T47D (cell line): ENCODE measurements around the gene MYRIP.
A peak's percentile ranks its signal among the peaks of the same experiment; 100 is the strongest.

Source experiments
- DNase-seq, 2 experiments: peaks; one replicate each; pipeline versions ENCODE4 v3.0.0 to v3.0.0-alpha.2; 2011 to 2012; ENCODE audit warnings: low read depth in 1 of 2, low spot score in 1 of 2
- JUND ChIP-seq: IDR thresholded peaks from 2 replicates; pipeline ENCODE4 v1.6.1; 2012; ENCODE audit warnings: low read depth
- in situ Hi-C: cut with HindIII; loops from 2 replicates; pipeline ENCODE4 v1.10.0; 2016; ENCODE audit warnings: low sequenced_read_pairs, low pct_unique_long_range_greater_than_20kb

MYRIP gene

DNA sequence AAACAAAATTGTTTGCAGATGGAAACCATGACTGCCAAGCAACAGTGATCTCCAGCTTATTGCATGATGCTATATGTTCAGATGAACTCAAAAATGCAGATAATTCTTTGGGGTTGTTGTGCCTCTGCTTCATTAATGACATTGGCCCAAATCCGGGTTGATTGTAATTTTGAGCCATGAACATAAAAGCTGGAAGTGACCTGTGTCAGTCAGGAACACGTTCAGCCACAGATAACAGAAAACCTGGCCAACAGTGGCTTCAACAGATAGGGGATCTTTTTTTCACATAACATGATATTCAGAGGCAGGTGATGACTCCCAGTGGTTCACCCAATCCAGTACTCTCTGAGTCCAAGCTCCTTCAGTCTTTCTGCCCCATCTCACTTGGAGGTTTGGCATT is 423.2 kb downstream of the MYRIP start:
- no peak for DNase-seq
- in situ Hi-C loops: no loop called here
- TF ChIP-seq JUND: no peak

DNA sequence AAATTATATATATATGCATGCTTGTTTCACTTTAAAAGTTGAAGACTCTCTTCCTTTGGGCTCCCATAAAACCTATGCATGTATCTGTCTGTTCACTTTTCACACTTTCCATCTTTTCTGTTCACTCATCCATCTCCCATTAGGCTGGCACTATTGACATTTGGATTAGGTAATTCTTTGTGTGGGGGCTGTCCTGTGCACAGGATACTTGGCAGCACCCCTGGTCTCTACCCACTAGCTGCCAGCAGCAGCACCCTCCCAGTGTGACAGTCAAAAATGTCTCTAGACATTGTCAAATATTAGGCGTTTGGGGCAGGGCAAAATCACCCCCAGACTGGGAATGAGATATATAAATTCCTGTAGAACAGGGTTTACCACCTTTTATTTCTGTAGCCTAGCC is 427.8 kb downstream of the MYRIP start:
- in situ Hi-C loops: no loop called here
- DNase-seq: no peak
- TF ChIP-seq JUND: no peak

DNA sequence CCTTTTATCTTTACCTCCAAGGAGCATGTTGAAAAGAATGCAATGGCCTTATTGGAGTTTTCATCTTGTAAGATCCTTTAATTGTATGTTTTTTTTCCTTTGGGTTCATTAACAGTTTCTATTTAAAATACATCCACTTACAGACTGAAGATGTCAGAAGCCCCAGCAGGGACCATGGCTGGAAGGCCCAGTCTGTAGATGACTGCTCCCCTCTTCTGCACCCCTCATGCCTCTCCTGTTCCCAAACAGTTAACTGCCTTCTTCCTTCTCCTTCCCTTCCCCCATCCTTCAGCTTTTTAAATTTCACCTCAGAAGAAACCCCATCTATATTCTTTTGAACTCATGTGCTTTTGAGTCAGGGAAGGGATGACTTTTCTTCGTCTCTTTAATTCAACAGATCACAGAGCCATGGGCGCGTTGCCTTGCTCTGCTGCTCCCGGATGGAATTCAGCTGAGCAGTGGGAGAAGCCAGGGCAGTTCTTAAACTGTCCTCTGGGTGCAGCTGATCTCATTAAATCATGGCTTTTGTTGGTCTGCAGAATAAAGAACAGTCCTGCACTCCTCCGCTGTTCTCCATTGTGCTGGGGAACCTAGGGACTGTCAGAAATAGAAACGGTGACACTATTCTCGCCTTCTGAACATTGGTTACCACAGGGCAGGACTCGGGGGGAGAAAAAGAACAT is 428.6 kb downstream of the MYRIP start:
- in situ Hi-C loops: no loop called here
- peak; percentile 51 to 59 for DNase-seq
- TF ChIP-seq JUND: no peak

DNA sequence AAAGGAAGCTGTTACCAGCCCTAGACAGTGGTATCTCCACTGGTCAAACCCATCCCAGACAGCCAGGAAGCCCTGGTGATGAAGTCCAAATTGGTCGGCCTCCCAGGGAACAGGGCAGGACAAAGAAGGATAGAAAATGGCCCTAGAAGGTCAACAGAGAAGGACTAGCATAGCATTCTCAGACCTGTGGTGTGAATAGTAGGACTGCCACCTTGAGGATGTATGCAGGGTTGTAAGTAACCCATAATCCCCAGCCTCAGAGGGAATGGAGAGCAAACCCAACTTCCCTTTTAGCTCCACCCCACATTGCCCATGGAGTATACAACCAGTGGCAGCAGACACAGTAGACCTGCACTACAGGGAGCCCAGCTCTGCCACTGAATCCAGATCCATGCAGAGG is 431.5 kb downstream of the MYRIP start:
- no peak for DNase-seq
- in situ Hi-C loops: no loop called here
- no peak for TF ChIP-seq JUND

DNA sequence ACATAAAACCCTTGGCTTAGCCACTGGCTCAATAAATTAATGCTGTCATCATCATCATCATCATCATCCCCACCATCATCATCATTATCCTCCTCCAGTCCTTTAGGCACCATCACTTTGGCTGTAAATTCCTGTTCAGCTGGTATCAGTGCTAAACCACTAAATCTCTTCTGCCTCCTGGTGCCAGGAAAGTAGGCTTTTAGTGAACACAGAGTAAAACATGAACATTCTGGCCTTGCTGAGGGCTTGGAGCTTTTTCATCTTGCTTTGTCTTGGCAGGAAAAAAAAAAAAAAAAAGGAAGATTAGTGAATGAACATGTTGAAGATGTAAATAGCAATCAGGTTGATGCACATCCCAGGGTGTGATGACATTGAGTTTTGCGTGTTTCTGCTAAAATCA is 432.8 kb downstream of the MYRIP start:
- no peak for TF ChIP-seq JUND
- in situ Hi-C loops: no loop called here
- DNase-seq: no peak

DNA sequence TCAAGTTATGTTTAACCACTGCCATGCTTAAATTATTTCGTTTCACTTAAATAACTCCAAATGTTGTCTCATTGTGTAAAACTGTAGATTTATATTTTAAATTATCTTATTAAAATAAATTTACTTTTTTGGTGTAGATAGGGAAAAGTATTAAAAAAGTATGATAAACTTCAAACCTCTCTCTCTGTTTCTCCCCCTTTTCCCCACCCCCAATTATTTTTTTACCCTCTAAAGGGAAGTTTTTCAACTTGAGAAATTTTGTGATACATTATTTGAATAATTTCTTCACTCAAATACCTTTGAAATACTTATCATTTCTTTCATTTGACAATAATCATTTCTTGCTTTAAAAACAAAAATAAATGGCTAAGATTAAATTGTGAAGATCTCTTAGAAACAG is 433.2 kb downstream of the MYRIP start:
- in situ Hi-C loops: no loop called here
- no peak for DNase-seq
- TF ChIP-seq JUND: no peak

DNA sequence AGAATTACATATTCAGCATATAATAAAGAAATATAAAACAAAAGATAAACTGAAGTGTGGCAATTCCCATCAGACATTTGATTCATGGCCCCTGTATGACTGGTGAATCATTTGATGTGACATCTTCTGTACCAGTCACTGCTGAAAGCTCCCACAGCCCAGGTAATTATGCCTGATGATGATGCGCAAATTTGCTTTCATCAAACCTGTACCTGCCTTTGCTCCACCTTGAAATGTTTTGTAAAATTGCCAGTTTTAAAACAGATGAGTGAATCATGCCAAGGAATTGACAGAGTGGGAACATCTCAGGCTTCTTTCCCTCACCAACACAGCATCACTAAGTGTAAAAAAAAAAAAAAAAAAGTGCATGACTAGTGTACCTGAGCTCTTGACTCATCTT is 433.6 kb downstream of the MYRIP start:
- DNase-seq: no peak
- in situ Hi-C loops: no loop called here
- TF ChIP-seq JUND: no peak

DNA sequence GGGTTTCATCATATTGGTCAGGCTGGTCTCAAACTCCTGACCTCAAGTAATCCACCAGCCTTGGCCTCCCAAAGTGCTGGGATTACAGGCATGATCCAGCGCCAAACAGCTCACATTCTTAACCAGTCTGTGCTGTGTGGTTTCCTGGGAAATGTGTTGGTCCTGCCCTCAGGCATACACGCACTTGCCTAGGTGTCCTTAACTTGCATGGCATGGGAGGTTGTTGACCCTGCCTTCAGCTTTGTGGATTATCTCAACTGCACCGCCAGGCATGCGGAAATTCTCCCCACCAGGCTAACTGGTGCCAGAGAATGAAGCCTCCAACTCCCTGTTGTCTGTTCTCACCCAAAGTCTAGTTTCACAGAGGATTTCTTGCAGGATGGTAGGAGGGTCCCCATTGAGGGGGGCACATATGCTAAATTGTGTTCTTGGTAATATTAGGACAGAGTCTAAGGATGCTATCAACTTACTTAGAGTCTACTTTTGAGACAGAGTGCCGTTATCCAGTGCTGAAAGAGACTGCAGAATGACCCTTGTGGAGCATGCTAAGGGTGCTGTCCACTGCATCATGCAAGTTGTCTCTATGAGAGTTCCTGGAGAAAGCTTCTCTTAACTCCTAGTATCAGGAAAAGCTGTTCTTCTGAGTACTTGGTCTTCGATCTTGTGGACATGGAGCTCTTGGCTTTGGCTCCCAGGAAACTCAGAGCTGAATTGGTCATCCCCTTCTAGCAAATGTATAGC is 438.5 kb downstream of the MYRIP start:
- DNase-seq: peak in 1 of 2 experiments; percentile 17
- in situ Hi-C loops: no loop called here
- TF ChIP-seq JUND: no peak

DNA sequence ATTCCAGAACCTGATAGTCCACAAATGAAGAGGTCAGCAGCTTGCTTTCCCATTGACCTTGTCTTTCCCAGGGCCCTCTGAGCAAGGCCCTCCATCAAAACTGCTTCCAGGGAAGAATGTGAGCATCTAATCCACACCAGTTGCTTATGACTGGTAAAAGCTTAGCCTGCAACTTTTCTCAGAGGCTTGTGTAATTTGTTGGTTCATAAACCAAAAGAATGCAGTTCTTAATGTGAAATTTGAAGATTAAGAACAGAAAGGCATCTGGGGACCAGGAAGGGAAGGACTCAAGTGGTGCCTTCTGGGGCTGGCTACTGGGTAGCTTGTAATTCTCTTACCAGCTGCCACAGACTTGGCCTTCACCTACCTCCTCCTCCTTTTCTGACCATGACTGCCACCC is 439.2 kb downstream of the MYRIP start:
- DNase-seq: no peak
- no peak for TF ChIP-seq JUND
- in situ Hi-C loops: no loop called here

DNA sequence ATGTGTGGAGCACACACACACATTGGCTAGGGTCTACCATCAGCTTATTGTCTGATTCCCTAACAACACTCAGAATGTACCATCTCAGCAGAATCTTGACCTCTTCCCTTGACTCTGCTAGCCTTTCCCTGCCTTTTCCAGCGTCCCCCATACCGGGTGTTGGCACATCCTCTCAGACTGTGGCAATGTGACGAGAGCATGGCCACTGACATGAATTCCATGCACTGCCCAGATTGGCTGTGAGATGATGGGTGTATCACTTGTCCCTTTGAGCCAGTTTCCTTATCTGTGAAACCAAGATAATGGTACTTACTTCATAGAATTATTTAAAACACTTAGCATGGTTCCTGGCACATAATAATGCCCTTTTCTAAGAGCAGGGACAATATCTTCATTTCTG is 439.8 kb downstream of the MYRIP start:
- in situ Hi-C loops: no loop called here
- no peak for TF ChIP-seq JUND
- DNase-seq: no peak

DNA sequence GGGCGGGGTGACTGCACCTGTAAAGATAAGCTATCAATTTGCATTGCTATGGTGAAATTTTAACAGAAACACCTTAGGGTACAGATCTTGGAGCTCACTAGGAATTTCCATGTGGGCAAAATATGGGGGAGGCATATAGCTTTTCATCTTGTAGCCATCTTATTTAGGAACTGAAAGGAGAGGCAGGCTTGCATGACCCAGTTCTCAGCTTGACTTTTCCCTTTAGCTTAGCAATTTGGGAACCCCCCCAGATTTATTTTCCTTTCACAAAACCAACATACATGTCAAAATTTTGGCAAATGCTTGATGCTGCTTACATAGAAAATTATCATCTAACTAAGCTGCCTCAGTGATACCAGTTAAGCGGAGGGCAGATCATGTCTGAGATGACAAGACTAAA is 445.1 kb downstream of the MYRIP start:
- DNase-seq: no peak
- in situ Hi-C loops: no loop called here
- no peak for TF ChIP-seq JUND

DNA sequence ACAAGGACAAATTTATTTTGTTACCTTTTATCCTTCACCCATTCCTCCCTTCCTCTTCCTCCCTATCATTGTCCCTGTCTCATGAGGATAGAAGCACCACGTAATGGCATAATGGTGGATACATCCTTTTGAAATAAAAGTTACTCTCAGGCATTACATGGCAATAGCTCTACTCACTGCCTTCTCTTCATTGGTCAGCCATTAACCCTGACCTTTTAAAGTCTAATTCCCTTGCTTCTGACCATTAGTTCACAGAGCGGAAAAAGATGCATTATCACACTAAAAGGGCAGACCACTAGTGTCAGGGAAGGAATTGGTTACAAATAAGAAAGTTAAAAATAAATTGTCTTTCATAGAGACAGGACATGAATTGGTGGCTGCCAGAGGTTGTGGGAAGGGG is 445.5 kb downstream of the MYRIP start:
- DNase-seq: no peak
- in situ Hi-C loops: no loop called here
- no peak for TF ChIP-seq JUND

DNA sequence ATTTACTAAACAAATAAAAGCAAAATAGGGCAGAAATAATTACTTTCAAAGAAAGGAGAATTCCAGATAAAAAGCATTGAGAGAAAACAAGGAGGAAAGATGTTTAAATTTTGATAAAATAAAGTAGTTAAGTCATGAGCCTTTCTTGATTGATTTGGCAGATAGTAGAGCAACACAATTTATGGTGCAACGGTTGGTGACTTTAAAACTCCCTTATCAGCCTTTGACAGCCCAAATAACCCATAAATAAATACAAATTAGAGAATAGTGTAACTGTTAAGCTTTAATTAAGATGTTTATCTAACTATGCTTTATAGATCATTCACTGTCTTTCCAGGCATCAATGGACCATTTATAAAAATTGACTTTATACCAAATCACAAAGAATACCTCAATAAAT is 446.1 kb downstream of the MYRIP start:
- no peak for TF ChIP-seq JUND
- no peak for DNase-seq
- in situ Hi-C loops: no loop called here

DNA sequence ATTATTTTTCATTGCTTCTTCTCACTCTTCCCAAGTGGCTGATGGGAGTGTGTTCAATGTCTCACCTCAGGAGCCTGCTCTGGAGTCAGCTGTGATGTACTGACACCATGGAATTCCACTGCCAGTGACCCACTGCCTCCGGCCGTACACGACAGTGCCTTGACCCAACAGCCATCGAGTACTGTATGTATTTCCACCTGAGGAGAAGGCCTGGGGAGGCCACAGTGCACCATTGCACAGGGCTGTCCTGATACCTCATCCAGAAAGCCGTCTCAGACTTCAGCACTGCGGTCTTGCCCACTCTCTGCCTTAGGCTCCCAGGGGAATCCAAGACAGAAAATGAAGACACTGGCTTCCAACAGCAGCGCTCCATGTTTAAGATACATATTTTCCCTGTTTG is 448.7 kb downstream of the MYRIP start:
- DNase-seq: no peak
- in situ Hi-C loops: no loop called here
- no peak for TF ChIP-seq JUND
